GM12864 (cell line): ENCODE data around the gene PFDN1.

Experiments used
- DNase-seq: peaks from one replicate; pipeline ENCODE4 v3.0.0-alpha.2; 2011; ENCODE audit warnings: low read depth
- H3K4me3 ChIP-seq: 2 replicates; pipeline ENCODE4 v1.5.1; 2011; ENCODE audit warnings: mild to moderate bottlenecking, low read depth, low read length, control low read depth
- TF ChIP-seq, protein P1 (sequence below): IDR thresholded peaks from 2 replicates; pipeline ENCODE4 v1.5.1; 2011; ENCODE audit warnings: low read depth, mild to moderate bottlenecking, moderate library complexity, low read length, control low read depth, inconsistent platforms; ENCODE audit errors: missing control alignments

The PFDN1 gene, protein sequence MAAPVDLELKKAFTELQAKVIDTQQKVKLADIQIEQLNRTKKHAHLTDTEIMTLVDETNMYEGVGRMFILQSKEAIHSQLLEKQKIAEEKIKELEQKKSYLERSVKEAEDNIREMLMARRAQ

GRCh38 chr5:140302786-140303639 lies at the start of gene PFDN1:
Gene PFDN1, minus strand, starts transcription at chr5:140303101. Its CDS starts 28 bp downstream, at chr5:140303073.
- H3K4me3 ChIP-seq, result peak within 1 kb of the TSS; percentile 81
- TF ChIP-seq, protein P1, sequence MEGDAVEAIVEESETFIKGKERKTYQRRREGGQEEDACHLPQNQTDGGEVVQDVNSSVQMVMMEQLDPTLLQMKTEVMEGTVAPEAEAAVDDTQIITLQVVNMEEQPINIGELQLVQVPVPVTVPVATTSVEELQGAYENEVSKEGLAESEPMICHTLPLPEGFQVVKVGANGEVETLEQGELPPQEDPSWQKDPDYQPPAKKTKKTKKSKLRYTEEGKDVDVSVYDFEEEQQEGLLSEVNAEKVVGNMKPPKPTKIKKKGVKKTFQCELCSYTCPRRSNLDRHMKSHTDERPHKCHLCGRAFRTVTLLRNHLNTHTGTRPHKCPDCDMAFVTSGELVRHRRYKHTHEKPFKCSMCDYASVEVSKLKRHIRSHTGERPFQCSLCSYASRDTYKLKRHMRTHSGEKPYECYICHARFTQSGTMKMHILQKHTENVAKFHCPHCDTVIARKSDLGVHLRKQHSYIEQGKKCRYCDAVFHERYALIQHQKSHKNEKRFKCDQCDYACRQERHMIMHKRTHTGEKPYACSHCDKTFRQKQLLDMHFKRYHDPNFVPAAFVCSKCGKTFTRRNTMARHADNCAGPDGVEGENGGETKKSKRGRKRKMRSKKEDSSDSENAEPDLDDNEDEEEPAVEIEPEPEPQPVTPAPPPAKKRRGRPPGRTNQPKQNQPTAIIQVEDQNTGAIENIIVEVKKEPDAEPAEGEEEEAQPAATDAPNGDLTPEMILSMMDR, result no peak
- peak; percentile 85 for DNase-seq

DNA sequence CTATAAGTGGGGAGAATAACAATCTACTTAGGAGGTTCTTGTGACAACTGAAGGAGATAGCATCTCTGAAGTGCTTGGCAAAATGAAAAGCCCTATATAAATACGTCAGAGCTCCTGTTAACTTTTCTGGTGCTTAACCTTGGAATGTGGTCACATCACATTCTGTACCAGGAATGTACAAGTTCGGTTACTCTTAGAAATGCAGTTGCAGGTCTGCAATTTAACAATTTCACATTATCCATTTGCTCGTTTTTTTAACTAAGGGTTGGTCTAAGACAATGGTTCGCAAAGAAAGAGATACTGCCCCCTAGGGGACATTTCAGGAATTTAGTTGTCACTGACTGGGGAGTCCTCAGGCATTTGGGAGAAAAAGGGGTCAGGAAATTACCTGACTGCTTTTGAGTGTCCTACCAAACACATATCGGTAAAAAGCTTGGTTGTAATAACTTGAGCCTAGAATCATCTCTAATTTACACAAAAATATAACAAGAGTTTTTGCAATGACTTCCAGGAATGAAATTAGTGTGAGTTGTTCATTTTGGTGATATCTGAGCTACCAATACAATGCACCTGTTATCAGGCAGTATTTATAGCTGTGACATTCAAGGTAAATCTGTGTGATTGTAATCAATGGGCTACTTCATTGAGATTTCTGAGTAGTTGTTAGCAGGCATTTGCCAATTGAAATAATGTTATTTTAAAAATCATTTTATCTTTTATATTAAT lies 48.9 kb upstream of the PFDN1 start:
- H3K4me3 ChIP-seq, result no peak overlapping the region
- no peak for DNase-seq
- TF ChIP-seq, protein P1, result peak; percentile 72

GRCh38 chr5:140349244-140349643 lies 46.3 kb upstream of the PFDN1 start:
- H3K4me3 ChIP-seq, result no peak overlapping the region
- TF ChIP-seq, protein P1, result no peak
- no peak for DNase-seq

DNA sequence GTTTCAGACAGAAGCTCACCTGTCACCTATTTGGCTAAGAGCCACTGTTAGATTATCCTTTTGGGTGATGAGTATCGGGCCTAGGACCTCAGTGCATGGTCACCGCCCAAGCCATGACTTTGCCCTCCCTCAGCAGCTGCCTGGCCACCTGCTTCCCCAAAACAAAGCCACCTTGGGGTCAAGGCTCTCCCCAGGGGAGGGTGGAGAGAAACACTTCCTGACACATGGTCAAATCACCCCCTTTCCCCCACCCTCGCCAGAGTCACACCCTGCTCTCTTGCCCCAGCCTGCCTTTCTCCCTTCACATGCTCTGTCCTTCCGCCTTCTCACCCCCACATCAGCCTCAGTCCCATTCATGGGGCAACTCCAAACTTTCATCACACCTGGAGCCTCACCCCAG lies 45.2 kb upstream of the PFDN1 start:
- no peak for DNase-seq
- TF ChIP-seq, protein P1, result no peak
- H3K4me3 ChIP-seq, result no peak overlapping the region

DNA sequence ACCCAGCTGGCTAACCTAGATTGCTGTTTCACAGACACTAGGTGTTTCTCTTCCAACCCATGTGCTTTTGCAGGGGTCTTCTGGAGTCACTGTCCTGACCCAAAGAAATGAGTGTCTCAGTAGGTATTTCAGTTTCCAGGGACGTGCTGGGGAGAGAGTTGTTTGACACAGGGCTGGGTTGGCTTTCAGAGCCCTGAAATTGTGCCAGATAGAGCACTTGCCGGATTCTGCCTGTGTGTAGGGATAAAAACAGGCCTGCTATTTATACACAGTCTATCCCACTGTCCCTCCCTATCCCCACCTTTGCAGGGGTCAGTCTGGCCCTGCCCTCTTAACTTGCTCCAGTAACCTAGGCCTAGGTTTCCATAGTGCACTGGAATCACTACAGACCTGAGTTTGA lies 44.5 kb upstream of the PFDN1 start:
- TF ChIP-seq, protein P1, result no peak
- no peak for DNase-seq
- peak overlapping the region; percentile 65; the same call in 1 of the 2 replicates for H3K4me3 ChIP-seq

GRCh38 chr5:140346348-140347221 lies 43.7 kb upstream of the PFDN1 start, which contains the start of gene HBEGF:
Gene HBEGF, minus strand, starts transcription at chr5:140346603. Its CDS starts 275 bp downstream, at chr5:140346328.
- TF ChIP-seq, protein P1, result peak; percentile 79
- peak within 1 kb of the TSS; percentile 65 for H3K4me3 ChIP-seq
- DNase-seq, result no peak
